Activated CD4-positive, CD25-positive, alpha-beta regulatory T cell treated with anti-CD3 and anti-CD28 coated beads, Interleukin-2, amount 50 U/mL, for 72 hours (primary cell): ENCODE measurements around the gene OR10V1.

ENCODE experiments used
- DNase-seq: peaks from one replicate; pipeline ENCODE4 v3.0.0; 2021

Gene OR10V1

GRCh38 chr11:59667812-59668187 is 45.8 kb downstream of the OR10V1 start:
- DNase-seq: no peak

GRCh38 chr11:59666969-59667368 is 46.7 kb downstream of the OR10V1 start:
- DNase-seq: no peak
